SW 1271 (cell line): Measurements from ENCODE around the gene MAP7D1.
"Not testable (repeated sequence)": the region's sequence is repeated elsewhere in the genome, so short reads cannot be mapped to it uniquely, and the experiment has no call there.

Experiments used
- DNase-seq, 2 experiments: peaks; one replicate each; lab custom pipeline; 2025; lab: John Stamatoyannopoulos, UW

MAP7D1 gene

DNA sequence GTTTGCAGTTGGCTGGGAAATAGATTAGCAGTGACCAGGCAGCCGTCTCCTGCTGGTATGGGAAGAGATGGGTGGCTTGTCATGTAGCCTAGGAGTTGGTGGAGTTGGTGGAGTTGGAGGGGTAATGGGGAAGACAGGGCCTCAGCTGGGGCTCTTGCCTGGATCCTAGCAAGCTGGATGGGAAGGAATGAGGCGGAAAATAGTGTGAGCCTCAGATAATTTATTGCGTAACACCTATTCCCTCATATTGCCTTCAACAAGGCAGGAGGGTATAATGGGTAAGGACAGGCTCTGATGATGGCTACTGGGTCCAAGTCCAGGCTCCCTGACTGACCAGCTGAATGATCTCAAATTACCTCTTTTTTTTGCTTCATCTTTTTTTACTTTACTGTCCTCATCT, 12.6 kb downstream of the MAP7D1 start:
- DNase-seq = no peak

DNA sequence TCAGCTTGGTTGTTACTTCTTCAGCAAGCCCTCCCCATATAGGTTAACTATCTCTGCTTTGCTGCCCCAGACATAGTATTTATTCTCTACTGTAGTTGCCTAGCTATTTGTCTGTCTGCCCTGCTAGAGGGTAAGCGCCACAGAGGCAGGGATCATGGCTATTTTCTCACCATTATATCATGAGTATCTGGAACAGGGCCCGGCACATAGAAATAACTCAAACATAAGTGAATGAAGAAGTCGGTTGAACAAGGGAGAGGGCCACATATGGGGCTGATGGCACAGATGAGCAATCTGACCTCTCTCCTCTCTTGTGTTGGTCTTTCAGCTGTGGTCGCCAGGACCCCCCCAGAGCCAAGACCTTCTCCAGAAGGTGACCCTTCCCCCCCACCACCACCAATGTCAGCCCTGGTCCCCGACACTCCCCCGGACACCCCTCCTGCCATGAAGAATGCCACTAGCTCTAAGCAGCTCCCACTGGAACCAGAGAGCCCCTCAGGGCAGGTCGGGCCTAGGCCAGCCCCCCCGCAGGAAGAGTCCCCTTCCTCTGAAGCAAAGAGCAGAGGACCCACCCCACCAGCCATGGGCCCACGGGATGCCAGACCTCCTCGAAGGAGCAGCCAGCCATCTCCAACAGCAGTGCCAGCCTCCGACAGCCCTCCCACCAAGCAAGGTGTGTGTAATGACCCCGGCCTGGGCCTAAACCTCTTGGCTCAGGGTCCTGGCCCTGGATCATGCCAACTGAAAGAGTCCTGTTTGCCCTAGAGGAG, 14.9 kb downstream of the MAP7D1 start:
- DNase-seq = no peak

GRCh38 chr1:36172017-36172747, 16.2 kb downstream of the MAP7D1 start:
- no peak for DNase-seq

GRCh38 chr1:36172983-36173382, 17.0 kb downstream of the MAP7D1 start:
- DNase-seq = peak in 1 of 2 experiments; percentile 18

DNA sequence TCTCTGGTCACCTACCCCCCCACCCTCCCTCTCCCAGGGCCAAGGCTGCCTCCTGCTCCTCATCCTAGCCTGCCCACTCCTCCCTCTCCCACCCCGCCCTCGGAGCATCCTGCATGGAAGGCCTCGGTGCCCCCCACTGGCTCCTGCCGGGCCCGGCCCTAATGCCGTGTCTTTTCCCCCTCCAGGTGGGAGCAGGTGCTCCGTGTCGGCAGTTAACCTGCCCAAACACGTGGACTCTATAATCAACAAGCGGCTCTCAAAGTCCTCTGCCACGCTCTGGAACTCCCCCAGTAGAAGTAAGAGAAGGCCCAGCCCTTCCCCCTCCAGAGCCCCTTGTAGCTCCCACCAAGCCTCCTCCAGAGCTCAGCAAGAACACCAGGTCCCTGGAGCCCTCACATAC, 18.8 kb downstream of the MAP7D1 start:
- DNase-seq = no peak

GRCh38 chr1:36175137-36176095, 19.5 kb downstream of the MAP7D1 start:
- DNase-seq = no peak

DNA sequence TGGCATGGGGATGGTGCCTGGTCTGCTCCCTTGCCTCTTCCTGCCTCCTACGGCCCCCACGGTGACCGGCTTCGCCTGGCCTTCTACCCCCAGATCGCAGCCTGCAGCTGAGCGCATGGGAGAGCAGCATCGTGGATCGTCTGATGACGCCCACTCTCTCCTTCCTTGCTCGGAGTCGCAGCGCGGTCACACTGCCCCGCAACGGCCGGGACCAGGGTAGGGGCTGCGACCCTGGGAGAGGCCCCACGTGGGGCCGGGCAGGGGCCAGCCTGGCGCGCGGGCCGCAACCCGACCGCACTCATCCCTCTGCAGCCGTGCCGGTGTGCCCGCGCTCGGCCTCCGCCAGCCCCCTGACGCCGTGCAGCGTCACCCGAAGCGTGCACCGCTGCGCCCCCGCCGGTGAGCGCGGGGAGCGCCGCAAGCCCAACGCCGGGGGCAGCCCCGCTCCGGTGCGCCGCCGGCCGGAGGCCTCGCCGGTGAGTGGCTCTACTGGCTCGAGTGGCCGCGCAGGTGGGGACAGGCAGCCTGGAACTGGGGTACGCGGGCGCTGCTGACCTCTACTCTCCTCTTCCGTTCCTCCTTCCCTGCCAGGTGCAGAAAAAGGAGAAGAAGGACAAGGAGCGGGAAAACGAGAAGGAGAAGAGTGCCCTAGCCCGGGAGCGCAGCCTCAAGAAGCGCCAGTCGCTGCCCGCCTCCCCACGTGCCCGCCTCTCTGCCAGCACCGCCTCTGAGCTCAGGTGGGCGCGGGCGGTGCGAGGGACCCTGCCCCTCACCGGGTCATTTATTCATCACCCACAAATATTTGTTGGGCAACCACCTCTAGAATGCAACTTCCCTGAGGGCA, 20.4 kb downstream of the MAP7D1 start:
- DNase-seq = no peak

DNA sequence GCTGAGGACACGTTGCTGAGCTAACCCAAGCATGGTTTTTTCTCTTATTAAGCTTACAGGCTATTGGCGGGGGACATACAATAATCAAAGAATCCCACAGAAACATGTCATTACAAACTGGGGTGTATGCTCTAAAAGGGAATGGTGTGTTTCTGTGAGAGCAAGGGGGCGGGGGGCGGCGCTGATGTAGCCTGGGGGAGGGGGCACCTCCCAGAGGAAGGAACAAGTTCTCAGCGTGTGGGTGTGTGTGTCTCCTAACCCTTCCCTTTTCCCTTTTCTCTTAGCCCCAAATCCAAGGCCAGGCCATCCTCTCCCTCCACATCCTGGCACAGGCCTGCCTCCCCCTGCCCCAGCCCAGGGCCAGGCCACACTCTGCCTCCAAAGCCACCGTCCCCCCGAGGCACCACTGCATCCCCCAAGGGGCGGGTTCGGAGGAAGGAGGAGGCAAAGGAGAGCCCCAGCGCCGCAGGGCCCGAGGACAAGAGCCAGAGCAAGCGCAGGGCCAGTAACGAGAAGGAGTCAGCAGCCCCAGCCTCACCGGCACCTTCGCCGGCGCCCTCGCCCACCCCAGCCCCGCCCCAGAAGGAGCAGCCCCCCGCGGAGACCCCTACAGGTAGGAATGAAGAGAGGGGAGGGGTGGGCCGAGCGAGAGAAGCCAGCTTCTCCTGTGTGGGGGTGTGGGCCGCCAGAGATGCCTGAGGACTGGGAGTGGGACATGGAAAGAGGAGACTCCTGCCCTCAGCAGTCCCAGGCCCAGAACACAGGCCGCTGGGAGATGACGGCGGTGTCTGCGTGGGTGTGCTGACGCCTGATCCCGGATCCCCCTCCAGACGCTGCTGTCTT, 21.9 kb downstream of the MAP7D1 start:
- no peak for DNase-seq

- no peak for DNase-seq
Observed at GRCh38 chr1:36178471-36179219, 22.7 kb downstream of the MAP7D1 start.

GRCh38 chr1:36179220-36179600, 23.2 kb downstream of the MAP7D1 start:
- DNase-seq = no peak

DNA sequence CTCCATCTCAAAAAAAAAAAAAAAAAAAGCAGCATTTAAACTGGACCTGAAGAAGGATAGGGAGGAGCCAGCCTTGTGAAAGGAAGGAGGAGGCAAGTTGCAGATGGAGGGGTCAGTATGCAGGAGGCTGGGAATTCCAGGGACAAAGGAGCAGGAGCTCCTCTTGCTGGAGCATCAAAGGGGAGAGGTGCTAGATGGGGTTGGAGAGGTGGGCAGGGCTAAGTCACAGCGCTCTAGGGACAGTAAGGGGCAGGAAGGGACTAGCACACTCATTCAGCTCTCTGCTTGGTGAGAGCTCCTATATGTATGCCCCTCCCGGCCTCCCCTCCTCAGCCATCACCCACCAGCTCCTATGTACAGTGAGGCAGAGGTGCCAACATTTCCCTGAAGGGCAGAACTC, 26.8 kb downstream of the MAP7D1 start:
- DNase-seq = no peak

DNA sequence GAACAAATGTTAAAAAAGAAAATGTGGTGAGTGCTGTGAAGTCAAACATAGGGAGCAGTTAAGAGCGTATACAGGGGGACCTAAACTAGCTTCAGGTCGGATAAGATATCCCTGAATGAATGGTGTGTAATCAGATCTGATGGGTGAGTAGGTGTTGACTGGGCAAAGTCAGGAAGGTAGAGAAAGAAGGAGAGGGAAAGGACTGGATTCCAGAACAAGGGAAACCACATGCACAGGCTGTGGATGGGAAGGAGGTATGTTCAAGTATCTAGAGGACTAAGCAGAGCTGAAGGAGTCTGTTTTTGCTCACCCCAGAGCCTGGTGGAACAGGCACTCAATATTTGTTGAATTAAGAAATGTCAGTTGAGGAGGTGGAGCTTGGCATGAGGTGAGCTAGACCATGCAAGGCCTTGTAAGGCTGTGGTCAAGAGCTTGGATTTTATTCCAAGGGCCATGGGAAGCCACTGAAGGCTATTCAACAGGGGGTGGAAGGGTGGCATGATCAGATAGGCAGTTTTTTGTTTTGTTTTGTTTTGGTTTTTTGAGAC, 27.4 kb downstream of the MAP7D1 start:
- no peak for DNase-seq

DNA sequence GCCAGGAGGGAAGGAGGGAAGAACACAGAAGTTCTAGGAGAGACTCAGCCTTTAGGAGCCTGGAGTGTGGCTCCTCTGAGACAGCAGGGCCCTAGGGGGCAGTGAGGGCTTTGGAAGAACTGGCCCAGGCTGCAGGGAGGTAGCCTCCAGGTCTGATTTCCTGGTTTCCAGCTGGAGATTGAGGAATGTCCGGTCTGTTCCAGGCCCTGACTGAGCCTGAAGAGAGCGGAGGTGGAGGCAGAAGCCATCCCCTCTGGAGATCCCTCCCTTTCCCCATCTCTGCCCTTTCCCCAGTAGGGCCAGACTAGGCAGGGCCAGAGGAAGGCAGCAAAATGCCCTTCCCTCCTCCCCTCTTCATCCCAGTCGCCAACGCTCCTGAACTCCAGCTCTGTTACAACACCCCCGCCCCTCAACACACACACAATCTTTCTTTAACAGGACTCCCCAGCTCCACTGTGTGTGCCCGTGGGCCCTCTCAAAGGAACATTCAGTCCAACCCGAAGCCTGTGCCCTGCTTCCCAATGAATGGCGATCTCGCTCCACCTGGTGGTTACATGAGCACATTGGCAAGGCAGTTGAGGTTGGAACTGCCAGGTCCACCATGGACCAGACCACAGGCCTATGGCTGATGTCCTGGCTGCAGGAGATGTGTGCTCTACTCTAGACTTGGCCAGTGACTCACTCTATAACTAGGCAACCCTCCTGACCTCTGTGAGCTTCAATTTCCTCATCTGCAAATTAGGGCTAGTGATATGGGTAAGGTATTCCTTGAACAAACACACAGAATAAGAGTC, 32.0 kb downstream of the MAP7D1 start:
- DNase-seq = peak; percentile 71 to 85

DNA sequence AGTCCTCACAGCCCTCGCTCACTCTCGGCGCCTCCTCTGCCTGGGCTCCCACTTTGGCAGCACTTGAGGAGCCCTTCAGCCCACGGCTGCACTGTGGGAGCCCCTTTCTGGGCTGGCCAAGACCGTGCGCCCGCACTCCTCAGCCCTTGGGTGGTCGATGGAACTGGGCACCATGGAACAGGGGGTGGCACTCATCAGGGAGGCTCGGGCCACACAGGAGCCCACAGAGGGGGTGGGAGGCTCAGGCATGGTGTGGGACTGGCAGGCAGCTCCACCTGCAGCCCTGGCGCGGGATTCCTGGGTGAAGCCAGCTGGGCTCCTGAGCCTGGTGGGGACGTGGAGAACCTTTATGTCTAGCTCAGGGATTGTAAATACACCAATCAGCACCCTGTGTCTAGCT, 40.8 kb downstream of the MAP7D1 start:
- DNase-seq = not testable (repeated sequence)

GRCh38 chr1:36198641-36199040, 42.7 kb downstream of the MAP7D1 start:
- DNase-seq = no peak

GRCh38 chr1:36199934-36200741, 44.2 kb downstream of the MAP7D1 start:
- no peak for DNase-seq

DNA sequence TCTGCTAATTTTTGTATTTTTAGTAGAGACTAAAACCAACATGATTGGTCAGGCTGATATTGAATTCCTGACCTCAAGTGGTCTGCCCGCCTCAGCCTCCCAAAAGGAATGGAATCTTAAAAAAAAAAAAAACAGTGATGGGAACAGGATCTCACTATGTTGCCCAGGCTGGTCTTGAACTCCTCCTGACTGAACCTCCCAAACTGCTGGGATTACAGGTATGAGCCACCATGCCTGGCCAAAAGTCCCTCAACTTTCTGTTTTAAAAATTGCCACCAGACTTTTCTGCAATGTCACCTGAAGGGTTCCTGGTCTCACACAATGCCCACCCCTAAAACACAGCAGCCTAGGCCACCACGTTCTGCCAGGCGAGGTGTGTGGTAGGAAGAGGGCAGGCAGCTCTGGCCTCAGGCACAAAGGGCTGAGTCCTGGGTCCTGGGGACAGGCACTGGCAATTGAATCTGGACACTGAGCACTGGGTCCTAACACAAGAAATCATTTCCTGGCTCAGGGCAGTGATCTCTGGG, 47.1 kb downstream of the MAP7D1 start:
- DNase-seq = no peak
